Upper lobe of left lung (tissue), 4 donors: ENCODE data around the gene PCYT1A.
"Not testable (repeated sequence)": the region's sequence is repeated elsewhere in the genome, so short reads cannot be mapped to it uniquely, and the experiment has no call there.

ENCODE experiments used
- CTCF ChIP-seq, 6 experiments: fragments of 450-650 bp in 4 of 6; fragments of 200-600 bp in 2 of 6; sonication (generic) in 2 of 6; IDR thresholded peaks; one replicate each; pipeline ENCODE4 v1.5.1; 2016 to 2019; ENCODE audit warnings: antibody characterized with exemption in 6 of 6
- EP300 ChIP-seq, 4 donors: sonication (generic); formaldehyde crosslinking; IDR thresholded peaks; one replicate each; pipeline ENCODE4 v1.5.1; 2017; ENCODE audit warnings: antibody characterized with exemption in 4 of 4, control low read depth in 2 of 4
- POLR2A ChIP-seq, 4 donors: fragments of 450-650 bp; IDR thresholded peaks; one replicate each; pipeline ENCODE4 v1.5.1; 2016 to 2017; ENCODE audit warnings: antibody characterized with exemption in 4 of 4, mild to moderate bottlenecking in 2 of 4

GRCh38 chr3:196184169-196184432 is 103.4 kb downstream of the PCYT1A start:
- TF ChIP-seq CTCF, POLR2A, EP300 (IDR thresholded peaks at IDR 0.05): not testable (repeated sequence)
